HG02759 (cell line): Measurements from ENCODE around the gene SHROOM2.
"Not testable (repeated sequence)": the region's sequence is repeated elsewhere in the genome, so short reads cannot be mapped to it uniquely, and the experiment has no call there.

Source experiments
- ATAC-seq: cut with Tn5 transposase; IDR thresholded peaks from one replicate; pipeline ENCODE4 v1.9.1; 2021; ENCODE audit warnings: mild to moderate bottlenecking, moderate library complexity; ENCODE audit not compliant: unreplicated experiment

The SHROOM2 gene

GRCh38 chrX:9829308-9830267 is 43.4 kb downstream of the SHROOM2 start:
- peak; percentile 93 for ATAC-seq

DNA sequence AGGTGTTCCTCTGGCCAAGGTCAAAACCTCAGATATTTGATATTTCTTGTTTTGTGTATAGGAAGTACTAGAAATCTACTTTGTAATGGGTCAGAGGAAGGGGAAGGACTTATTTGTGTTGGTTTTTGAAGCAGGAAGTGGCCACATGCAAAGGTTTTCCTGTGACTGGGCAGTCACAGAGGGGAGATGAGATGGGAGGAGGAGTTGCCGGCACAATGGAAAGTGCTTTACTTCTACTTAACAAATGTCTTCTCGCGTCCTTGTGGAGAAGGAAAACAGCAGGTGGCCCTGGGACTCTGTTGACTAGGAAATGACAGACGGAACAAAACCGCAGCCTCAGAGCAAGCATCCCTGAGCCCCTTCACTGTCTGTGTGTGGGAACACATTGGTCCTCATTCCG is 46.6 kb downstream of the SHROOM2 start:
- no peak for ATAC-seq

- no peak for ATAC-seq
These were observed 49.5 kb downstream of the SHROOM2 start for GRCh38 chrX:9835585-9836210.

DNA sequence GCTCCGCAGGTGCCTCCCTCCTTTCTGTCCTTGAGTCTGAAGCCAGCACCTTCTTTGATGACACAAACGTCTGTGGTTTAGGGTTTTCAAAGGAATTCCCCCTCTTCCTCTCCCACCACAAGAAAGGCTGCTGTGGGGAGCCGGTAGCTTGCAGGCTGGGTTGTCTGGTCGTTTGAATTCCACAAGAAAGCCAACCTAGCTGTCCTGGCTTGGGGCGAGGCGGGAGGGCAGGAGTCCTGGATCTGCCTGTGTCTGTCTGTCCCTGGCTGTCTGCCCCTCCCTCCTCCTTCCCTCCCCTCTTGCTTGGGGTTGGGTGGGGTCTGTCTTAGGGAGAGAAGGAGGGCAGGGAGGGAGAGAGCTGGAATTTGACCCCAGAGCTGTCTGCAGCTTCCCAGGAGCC is 56.3 kb downstream of the SHROOM2 start:
- no peak for ATAC-seq

- ATAC-seq = no peak
These were observed 58.8 kb downstream of the SHROOM2 start for GRCh38 chrX:9844936-9845577.

DNA sequence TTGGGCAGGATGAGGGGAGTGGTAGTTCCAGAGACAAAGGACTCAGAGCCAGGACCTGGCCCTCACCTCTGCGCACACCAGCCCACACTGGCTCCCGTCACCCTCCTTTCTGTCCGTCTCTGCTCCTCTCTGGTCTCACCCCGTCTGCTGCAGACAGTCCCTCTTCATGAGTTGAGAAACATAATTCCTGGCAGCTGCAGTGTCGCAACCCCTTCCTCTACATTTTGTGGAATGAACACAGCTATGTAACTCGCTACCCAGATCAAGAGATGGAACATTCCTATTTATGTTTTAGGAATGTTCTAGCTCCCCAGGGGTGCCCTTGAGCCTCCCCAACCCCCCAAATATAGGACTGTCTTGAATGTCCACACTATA is 59.3 kb downstream of the SHROOM2 start:
- ATAC-seq = no peak

DNA sequence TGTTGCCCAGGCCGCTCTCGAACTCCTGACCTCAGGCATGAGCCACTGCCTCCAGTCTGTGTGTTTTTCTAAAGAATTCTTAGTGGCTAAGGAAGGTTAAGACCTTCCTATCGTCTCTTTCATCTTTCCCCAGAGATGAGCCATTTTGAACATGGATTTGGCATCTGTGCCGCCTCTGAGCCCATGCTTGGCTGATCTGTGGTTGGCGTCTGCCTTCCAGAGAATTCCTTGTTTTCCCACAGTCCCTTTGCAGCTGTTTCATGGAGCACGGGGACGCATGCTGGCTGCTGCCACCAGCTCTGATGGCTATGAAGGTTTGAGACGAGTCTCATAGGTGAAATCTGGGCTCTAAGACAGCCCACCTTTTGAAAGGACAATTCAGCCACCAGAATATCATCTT is 60.4 kb downstream of the SHROOM2 start:
- ATAC-seq = no peak

DNA sequence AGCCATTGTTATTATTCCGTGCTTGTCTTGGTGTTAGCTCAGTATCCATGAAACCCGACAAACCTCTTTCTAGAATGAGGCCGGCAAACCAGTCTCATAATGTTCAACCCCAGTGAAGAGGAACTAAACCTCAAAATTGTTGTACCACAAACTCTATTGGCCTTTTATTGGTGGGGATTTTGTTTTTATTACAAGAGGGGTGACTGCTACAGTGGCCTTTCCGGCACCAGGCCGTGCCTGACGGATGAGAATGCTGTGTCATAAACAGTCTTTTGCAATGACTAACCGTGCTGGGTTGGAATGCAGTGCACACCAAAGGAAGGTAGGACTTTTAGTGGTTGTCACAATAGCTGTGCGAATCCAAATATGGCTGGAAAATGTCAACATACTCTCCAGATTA is 60.8 kb downstream of the SHROOM2 start:
- ATAC-seq = no peak

DNA sequence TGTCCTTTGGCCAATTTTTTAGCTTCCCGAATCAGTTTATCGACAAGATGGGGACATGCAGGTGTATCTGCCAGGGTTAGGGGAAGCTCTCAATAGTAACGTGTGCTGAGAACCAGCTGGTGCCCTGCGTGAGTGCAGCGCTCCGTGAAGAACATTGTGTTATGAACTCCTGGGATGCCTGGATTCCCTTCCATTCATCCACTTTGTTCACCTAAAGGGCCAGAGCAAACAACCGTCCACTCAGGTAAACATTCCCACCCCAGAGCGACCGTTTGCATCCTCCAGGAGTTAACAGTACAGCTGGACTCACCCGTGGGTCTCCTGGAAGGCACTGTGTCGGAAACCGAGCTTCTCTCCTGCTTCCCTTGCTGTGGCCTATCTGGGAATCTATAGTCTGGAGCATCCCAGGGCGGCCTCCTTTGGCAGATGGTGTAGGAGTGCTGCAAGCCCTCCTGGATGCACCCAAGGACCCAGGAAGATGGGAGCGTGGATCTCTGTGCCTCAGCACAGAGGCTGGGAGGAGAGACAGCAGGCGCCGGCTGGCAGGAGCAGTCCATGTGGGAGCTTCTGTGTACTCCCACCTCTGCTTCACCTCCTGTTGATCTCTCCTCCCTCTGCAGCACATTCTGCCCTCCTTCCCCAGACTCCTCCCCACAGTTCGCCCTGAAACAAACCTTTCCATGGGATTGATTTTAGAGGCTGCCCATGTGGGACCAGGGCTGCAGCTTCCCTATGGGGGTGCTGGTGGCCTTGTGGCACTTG is 62.7 kb downstream of the SHROOM2 start:
- no peak for ATAC-seq

- ATAC-seq = no peak
These were observed 65.7 kb downstream of the SHROOM2 start for GRCh38 chrX:9851890-9852289.

DNA sequence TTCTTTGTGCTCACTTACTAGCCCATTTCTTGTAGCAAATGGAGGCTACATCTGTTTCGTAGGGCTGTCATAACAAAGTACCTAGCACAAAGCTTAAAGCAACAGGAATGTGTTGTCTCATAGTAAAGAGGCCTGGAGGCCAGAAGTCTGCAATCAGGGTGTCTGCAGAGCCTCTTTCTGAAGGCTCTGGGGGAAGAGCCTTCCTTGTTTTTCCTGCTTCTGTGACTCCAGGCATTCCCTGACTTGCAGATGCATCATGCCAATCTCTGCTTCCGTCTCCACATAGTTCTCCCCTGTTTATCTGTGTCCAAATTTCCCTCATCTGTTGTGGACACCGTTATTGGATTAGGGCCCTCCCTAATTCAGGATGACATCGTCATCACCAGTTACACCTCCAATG is 67.1 kb downstream of the SHROOM2 start:
- no peak for ATAC-seq

- no peak for ATAC-seq
These were observed 69.5 kb downstream of the SHROOM2 start for GRCh38 chrX:9855561-9856283.

DNA sequence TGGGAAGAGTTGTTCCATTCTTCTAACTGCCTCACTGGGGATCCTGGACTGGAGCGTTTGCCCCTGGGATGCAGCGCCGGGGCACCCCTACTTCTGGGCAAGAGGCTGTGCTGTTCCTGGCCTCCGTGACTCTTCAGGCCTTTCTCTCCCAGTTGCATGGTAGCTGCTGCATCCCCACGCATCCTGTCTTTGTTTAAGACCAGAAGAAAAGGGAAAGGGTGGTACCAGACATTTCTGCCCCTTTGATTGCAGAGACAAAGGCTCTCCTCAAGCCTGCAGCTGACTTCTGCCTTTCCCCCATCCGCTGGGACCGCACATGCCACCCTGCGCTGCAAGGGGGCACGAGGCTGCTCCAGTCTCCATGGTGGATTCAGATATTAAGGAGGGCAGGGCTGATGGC is 70.4 kb downstream of the SHROOM2 start:
- ATAC-seq = no peak

DNA sequence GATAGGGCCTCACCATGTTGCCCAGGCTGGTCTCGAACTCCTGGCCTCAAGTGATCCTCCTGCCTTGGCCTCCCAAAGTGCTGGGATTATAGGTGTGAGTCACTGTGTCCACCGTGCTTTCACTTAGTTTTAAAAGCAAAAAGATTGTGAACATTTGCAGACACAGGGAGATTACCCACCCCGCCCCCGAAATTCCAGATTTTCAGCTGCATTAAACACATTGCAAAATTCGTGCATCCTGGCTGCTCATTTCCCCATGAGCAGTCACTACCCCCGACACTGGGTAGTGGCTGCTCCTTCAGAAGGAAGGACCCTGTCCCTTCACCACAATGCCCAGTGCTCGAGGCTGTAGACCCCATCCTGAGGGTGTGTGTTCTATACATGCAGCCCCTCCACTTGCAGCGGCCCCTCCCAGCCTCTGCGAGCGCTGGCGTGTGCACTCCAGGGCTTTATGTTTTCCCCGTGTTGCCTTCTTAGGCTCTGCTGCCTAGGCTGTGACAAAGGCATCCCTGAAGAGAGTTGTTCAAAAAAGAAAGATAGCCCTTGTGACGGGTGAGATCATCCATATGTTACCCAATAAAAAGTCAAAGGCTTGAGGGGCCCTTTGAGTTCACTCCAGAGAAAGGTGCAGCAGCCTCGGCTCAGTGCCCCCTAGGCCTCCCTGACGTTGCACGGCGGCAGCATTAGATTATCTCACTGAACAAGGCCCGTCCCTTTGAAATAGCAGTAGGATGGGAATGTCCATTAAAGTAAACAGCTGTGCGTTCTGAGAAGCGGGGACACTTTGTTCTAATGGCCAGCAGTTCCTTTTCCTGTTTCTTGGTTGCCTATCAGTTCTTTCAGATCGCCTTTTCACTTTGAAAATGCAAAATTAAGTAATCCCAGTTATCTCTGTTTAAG is 71.6 kb downstream of the SHROOM2 start:
- ATAC-seq = no peak

DNA sequence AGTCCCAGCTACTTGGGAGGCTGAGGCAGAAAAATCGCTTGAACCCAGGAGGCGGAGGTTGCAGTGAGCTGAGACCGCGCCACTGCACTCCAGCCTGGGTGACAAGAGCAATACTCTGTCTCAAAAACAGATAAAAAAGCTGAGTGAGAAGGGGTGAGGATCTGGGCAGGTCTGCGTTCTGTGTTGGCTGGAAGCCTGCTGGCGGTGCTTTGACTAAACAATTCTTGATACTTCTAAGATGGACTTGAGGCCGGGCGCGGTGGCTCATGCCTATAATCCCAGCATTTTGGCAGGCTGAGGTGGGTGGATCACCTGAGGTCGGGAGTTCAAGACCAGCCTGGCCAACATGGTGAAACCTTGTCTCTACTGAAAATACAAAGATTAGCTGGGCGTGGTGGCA is 72.5 kb downstream of the SHROOM2 start:
- not testable (repeated sequence) for ATAC-seq

- no peak for ATAC-seq
These were observed 73.7 kb downstream of the SHROOM2 start for GRCh38 chrX:9859711-9860555.

GRCh38 chrX:9860826-9861225 is 74.6 kb downstream of the SHROOM2 start:
- ATAC-seq = no peak

DNA sequence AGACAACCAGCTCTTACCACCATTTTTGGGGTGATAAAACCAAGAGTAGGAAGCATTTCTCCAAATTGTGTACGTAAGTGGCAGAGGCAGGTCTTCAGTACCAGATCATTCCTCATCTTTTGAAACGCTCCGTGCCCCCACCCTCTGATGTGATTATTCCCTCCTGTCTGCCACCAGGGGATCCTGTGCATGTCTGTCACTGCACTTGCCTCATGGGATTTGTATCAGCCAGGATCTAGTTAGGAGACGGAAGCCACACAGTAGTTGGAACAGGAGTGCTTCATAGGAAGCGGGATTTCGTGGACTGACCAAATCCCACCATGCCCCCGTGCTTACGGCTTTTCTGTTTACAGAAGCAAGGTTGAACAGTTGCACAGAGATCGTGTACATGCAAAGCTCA is 75.5 kb downstream of the SHROOM2 start:
- no peak for ATAC-seq

DNA sequence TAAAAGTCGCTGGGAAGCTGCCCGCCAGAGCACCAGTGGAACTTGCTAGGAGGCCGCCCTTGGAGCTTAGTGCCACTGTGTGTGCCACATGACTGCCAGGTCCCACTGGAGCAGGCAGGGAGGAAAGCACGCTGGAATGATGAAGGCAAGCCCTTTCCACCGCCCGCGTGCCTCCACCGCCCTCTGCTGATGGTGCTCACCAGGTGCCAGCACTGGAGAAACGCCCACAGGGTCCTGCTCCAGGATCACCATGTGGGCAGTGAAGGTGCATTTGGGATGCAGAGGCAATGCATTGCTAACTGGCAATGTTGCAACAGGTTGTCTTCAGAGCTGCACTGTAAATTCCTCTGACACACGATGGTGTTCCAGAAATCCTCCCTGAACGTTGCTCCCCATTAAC is 76.3 kb downstream of the SHROOM2 start:
- ATAC-seq = no peak
